ENCODE results near the gene KDM4C.

The KDM4C gene

GRCh38 chr9:7223981-7224380, 466.2 kb downstream of the KDM4C start:
- TF ChIP-seq CTCF (IDR thresholded peaks at IDR 0.05; ENCODE audit: insufficient read depth, low read length, poor library complexity, severe bottlenecking) (no peak), EZH2phosphoT487 (conservative IDR thresholded peaks at IDR 0.05; ENCODE audit: low read length) (no peak)
- H3K27me3 ChIP-seq (ENCODE audit: low read length): no peaks in the 10 kb centered on the region
- H3K9me3 ChIP-seq (ENCODE audit: insufficient read depth, low read length): no peaks in the 10 kb centered on the region
- H2AFZ ChIP-seq (ENCODE audit: low read depth, low read length, severe bottlenecking): no peak overlapping the region
- no peak overlapping the region for H3K4me3 ChIP-seq (ENCODE audit: insufficient read depth, low read length, poor library complexity, severe bottlenecking)
- H3K27ac ChIP-seq (ENCODE audit: low read depth, low read length): no peak overlapping the region
- no peak overlapping the region for H3K4me2 ChIP-seq (ENCODE audit: low read depth, low read length, poor library complexity, severe bottlenecking)
- H3F3A ChIP-seq (ENCODE audit: insufficient read depth): no peaks in the 10 kb centered on the region
- H3K79me2 ChIP-seq (ENCODE audit: insufficient read depth, low read length): no peaks in the 10 kb centered on the region
- H3K36me3 ChIP-seq (ENCODE audit: low read length): no peaks in the 10 kb centered on the region
- no peaks in the 10 kb centered on the region for H4K20me1 ChIP-seq (ENCODE audit: low read depth, low read length)
- no peaks in the 10 kb centered on the region for H3K9me2 ChIP-seq (replicated peaks; ENCODE audit: insufficient read depth, low read length)
- no peak overlapping the region for H3K9ac ChIP-seq (ENCODE audit: low read length)

Measured in SU-DHL-6 (cell line).